SU-DHL-6 (cell line): Measurements from ENCODE around the gene CLEC18A.
"Not testable (repeated sequence)": the region's sequence is repeated elsewhere in the genome, so short reads cannot be mapped to it uniquely, and the experiment has no call there.

Experiments used
- H2AFZ ChIP-seq: fragments of 200-600 bp; sonication (generic); 2 replicates; pipeline ENCODE4 v1.6.1; 2014; ENCODE audit warnings: low read depth, mild to moderate bottlenecking, moderate library complexity, mixed read lengths, antibody characterized with exemption, low read length; ENCODE audit not compliant: severe bottlenecking
- H3F3A ChIP-seq: fragments of 200-600 bp; shearing (Covaris generic); 2 replicates; pipeline ENCODE4 v1.6.0; 2016; ENCODE audit warnings: antibody characterized with exemption, mild to moderate bottlenecking; ENCODE audit not compliant: insufficient read depth
- H3K27ac ChIP-seq: fragments of 200-600 bp; sonication (generic); 2 replicates; pipeline ENCODE4 v1.5.1; 2016; ENCODE audit warnings: low read depth, mild to moderate bottlenecking, low read length, moderate library complexity, mixed read lengths
- H3K27me3 ChIP-seq: fragments of 200-600 bp; sonication (generic), shearing (Covaris generic); 2 replicates; pipeline ENCODE4 v1.6.0; 2014; ENCODE audit warnings: mild to moderate bottlenecking, low read length
- H3K36me3 ChIP-seq: fragments of 200-600 bp; sonication (generic); 2 replicates; pipeline ENCODE4 v1.6.1; 2014; ENCODE audit warnings: mild to moderate bottlenecking, low read length, mixed read lengths
- H3K4me2 ChIP-seq: fragments of 300-600, 200-600 bp; shearing (Covaris generic), sonication (generic); 2 replicates; pipeline ENCODE4 v1.6.0; 2014; ENCODE audit warnings: low read length, low read depth, mild to moderate bottlenecking; ENCODE audit not compliant: poor library complexity, severe bottlenecking
- H3K4me3 ChIP-seq: fragments of 200-600 bp; sonication (generic); 2 replicates; pipeline ENCODE4 v1.5.1; 2014; ENCODE audit warnings: antibody characterized with exemption, low read length, mild to moderate bottlenecking, mixed read lengths; ENCODE audit not compliant: insufficient read depth, poor library complexity, severe bottlenecking
- H3K79me2 ChIP-seq: fragments of 200-600 bp; sonication (generic); 2 replicates; pipeline ENCODE4 v1.6.1; 2014; ENCODE audit warnings: mild to moderate bottlenecking, low read length, moderate library complexity; ENCODE audit not compliant: insufficient read depth
- H3K9ac ChIP-seq: fragments of 200-600 bp; sonication (generic); 2 replicates; pipeline ENCODE4 v1.7.0; 2014; ENCODE audit warnings: mild to moderate bottlenecking, low read length
- H3K9me2 ChIP-seq: fragments of 200-600 bp; sonication (generic); replicated peaks from 2 replicates; pipeline ENCODE4 v1.6.1; 2014; ENCODE audit warnings: low read length; ENCODE audit not compliant: insufficient read depth
- H3K9me3 ChIP-seq: fragments of 200-600 bp; sonication (generic); 2 replicates; pipeline ENCODE4 v1.6.1; 2014; ENCODE audit warnings: low read length, mixed read lengths; ENCODE audit not compliant: insufficient read depth
- H4K20me1 ChIP-seq: fragments of 200-600 bp; sonication (generic); 2 replicates; pipeline ENCODE4 v1.6.1; 2014; ENCODE audit warnings: low read depth, mild to moderate bottlenecking, antibody characterized with exemption, low read length, moderate library complexity, mixed read lengths
- CTCF ChIP-seq: fragments of 200-600 bp; sonication (generic); IDR thresholded peaks from one replicate; pipeline ENCODE4 v1.5.1; 2017; ENCODE audit warnings: antibody characterized with exemption, mild to moderate bottlenecking, low read length, moderate library complexity; ENCODE audit not compliant: insufficient read depth, poor library complexity, severe bottlenecking
- EZH2phosphoT487 ChIP-seq: fragments of 200-600 bp; sonication (generic), shearing (Covaris generic); conservative IDR thresholded peaks from 2 replicates; pipeline ENCODE4 v1.6.1; 2018; ENCODE audit warnings: mild to moderate bottlenecking, antibody characterized with exemption, low read length, moderate library complexity, mixed read lengths

CLEC18A gene

GRCh38 chr16:69951017-69951671 lies at the start of gene CLEC18A:
CLEC18A (plus strand) TSS chr16:69951334; CDS start chr16:69951367, 33 bp downstream.
- not testable (repeated sequence) for H3K79me2 ChIP-seq, H3K36me3 ChIP-seq, H3K9me2 ChIP-seq, H3K27me3 ChIP-seq, H2AFZ ChIP-seq, H3K4me3 ChIP-seq, H4K20me1 ChIP-seq, H3K9me3 ChIP-seq, H3F3A ChIP-seq, H3K27ac ChIP-seq, H3K4me2 ChIP-seq, H3K9ac ChIP-seq

GRCh38 chr16:69903865-69904415 lies 47.2 kb upstream of the CLEC18A start:
- H3K36me3 ChIP-seq = no peaks in the 10 kb centered on the region
- no peaks in the 10 kb centered on the region for H4K20me1 ChIP-seq
- no peaks in the 10 kb centered on the region for H3K9me2 ChIP-seq
- no peak overlapping the region for H3K27ac ChIP-seq
- H2AFZ ChIP-seq = no peak overlapping the region
- no peaks in the 10 kb centered on the region for H3F3A ChIP-seq
- H3K9me3 ChIP-seq = no peaks in the 10 kb centered on the region
- no peak overlapping the region for H3K4me2 ChIP-seq
- no peaks in the 10 kb centered on the region for H3K27me3 ChIP-seq
- no peak overlapping the region for H3K9ac ChIP-seq
- H3K79me2 ChIP-seq = no peaks in the 10 kb centered on the region
- H3K4me3 ChIP-seq = no peak overlapping the region
- TF ChIP-seq CTCF (no peak), EZH2phosphoT487 (no peak)

GRCh38 chr16:69904495-69905170 lies 46.5 kb upstream of the CLEC18A start:
- H3K27me3 ChIP-seq = no peaks in the 10 kb centered on the region
- TF ChIP-seq EZH2phosphoT487 = no peak
- TF ChIP-seq CTCF = no peak
- no peaks in the 10 kb centered on the region for H4K20me1 ChIP-seq
- no peak overlapping the region for H3K4me3 ChIP-seq
- no peaks in the 10 kb centered on the region for H3K79me2 ChIP-seq
- no peak overlapping the region for H3K9ac ChIP-seq
- H2AFZ ChIP-seq = no peak overlapping the region
- no peak overlapping the region for H3K4me2 ChIP-seq
- no peaks in the 10 kb centered on the region for H3K9me3 ChIP-seq
- H3K9me2 ChIP-seq = no peaks in the 10 kb centered on the region
- no peaks in the 10 kb centered on the region for H3F3A ChIP-seq
- no peaks in the 10 kb centered on the region for H3K36me3 ChIP-seq
- H3K27ac ChIP-seq = no peak overlapping the region

GRCh38 chr16:69905171-69905555 lies 46.0 kb upstream of the CLEC18A start:
- H3K4me3 ChIP-seq = no peak overlapping the region
- H3F3A ChIP-seq = no peaks in the 10 kb centered on the region
- H3K4me2 ChIP-seq = no peak overlapping the region
- H3K79me2 ChIP-seq = no peaks in the 10 kb centered on the region
- no peaks in the 10 kb centered on the region for H3K9me2 ChIP-seq
- no peak overlapping the region for H2AFZ ChIP-seq
- H3K9me3 ChIP-seq = no peaks in the 10 kb centered on the region
- H3K9ac ChIP-seq = no peak overlapping the region
- H3K27me3 ChIP-seq = no peaks in the 10 kb centered on the region
- no peaks in the 10 kb centered on the region for H3K36me3 ChIP-seq
- no peak overlapping the region for H3K27ac ChIP-seq
- H4K20me1 ChIP-seq = no peaks in the 10 kb centered on the region
- no peak for TF ChIP-seq EZH2phosphoT487
- TF ChIP-seq CTCF = no peak
